Stimulated activated CD4-positive, alpha-beta T cell treated with anti-CD3 and anti-CD28 coated beads, Interleukin-4, amount 100 ng/mL, for 24 hours (primary cell): ENCODE results near the gene HSCB.
A peak's percentile ranks its signal among the peaks of the same experiment; 100 is the strongest.
"Not testable (repeated sequence)": the region's sequence is repeated elsewhere in the genome, so short reads cannot be mapped to it uniquely, and the experiment has no call there.

Source experiments
- DNase-seq: peaks from one replicate; pipeline ENCODE4 v3.0.0-alpha.2; 2020

HSCB gene

DNA sequence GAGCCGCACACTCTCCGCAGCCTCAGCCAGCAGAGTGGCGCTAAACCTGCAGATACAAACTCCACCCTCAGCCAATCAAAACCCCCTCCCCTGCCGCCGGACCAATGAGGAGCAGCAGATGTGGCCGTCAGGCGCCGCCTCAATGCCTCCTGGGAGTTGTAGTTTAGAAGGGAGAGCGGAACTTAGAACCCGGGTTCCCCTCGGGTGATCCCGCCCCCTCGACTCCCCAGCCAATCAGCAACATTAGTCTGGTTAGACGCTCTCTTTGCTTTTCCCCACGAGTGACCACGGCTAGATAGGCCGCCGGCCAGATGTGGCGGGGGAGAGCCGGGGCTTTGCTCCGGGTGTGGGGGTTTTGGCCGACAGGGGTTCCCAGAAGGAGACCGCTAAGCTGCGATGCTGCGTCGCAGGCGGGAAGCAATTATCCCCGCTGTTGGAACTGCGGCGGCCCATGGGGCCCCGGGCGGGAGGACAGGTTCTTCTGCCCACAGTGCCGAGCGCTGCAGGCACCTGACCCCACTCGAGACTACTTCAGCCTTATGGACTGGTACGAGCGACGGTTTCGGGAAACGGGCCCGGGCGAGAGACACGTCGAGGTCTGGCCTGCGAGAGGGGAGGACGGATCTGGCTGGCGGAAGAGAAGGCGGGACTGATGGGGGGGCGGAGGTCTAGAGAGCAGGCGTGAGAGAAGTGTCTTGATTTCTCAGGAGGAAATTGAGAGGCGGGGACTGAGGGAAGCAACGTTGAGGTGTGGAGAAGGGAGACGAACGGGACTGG lies at the start of gene HSCB, which contains the start of gene CHEK2:
Gene HSCB (plus strand): TSS at position 255 of the 777 bp plus-strand sequence. CDS start 57 bp downstream, at position 312.
Gene CHEK2 (minus strand): TSS at position 36 of the 777 bp plus-strand sequence. CDS start 7,099 bp downstream, outside the sequence.
- peak; percentile 98 for DNase-seq

- DNase-seq, result not testable (repeated sequence)
Observed at GRCh38 chr22:28693041-28693760, 48.6 kb upstream of the HSCB start.

DNA sequence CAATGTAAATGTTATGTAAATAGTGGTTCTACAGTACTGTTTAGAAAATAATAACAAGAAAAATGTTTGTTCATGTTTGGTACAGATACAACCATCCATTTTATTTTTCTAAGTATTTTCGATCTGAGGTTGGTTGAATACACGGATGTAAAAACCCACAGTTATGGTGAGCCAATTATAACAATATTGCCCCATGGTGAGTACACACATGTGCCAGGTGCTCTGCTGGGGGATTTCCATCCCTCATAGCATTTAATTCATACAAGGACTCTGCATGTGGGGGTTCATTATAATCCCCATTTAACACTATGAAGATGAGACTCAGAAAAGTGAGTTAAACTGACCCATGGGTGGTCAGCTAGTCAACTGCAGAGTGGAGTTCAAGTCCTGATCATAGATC lies 38.9 kb upstream of the HSCB start:
- DNase-seq, result no peak

GRCh38 chr22:28703436-28703835 lies 38.4 kb upstream of the HSCB start:
- no peak for DNase-seq

DNA sequence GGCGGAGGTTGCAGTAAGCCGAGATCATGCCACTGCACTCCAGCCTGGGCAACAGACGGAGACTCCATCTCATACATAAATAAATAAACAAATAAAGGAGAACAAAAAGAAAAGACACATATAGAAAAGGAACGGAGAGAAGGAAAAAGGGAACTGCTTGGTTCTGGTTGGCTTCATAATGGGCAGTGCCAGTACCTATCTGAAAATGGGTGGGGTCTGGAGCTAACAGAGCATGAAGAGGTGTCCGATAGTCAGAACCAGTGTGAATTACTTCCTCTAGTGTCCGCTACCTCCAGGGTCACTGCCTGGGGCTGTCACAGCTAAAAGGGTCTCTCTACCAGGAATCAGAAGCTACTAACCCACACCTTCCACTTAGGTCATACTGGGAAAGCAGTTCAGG lies 35.0 kb upstream of the HSCB start:
- no peak for DNase-seq

DNA sequence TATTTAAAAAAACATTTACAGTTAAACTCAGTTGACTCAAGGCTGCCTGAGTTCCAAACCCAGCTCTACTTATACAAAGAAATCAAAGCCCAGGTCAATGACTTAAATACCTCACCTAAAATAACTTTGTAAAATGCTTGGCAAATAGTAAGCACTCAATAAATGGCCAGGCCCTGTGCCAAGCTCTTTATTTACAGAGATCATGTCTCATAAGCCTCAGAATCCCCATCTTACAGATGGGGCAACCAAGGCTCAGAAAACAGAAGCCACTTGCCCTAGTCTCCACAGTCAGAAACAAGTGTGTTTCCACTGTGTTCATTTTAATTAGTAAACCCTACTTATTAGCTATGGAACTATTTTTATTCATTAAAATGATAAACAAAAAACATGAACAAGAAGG lies 31.7 kb upstream of the HSCB start:
- no peak for DNase-seq

- DNase-seq, result no peak
Observed at GRCh38 chr22:28710576-28711191, 31.2 kb upstream of the HSCB start.

DNA sequence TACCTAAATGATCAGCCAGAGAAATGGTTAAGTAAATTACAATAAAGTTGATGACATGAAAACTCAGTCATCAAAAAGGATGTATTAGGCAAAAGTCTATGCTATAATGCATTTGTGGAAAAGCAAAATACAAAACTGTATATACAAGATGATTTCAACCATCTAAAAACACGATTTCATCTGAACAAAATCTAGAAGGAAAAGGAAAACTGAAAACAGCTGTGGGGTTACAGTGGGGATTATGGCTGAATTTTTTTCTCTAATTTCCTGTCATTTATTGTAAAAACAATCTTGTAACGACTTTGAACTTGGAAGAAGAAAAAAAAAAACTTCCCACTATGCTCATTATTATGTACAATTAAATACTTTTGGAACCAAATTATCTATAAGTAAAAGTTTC lies 30.5 kb upstream of the HSCB start:
- no peak for DNase-seq

GRCh38 chr22:28711820-28712777 lies 29.7 kb upstream of the HSCB start:
- no peak for DNase-seq

DNA sequence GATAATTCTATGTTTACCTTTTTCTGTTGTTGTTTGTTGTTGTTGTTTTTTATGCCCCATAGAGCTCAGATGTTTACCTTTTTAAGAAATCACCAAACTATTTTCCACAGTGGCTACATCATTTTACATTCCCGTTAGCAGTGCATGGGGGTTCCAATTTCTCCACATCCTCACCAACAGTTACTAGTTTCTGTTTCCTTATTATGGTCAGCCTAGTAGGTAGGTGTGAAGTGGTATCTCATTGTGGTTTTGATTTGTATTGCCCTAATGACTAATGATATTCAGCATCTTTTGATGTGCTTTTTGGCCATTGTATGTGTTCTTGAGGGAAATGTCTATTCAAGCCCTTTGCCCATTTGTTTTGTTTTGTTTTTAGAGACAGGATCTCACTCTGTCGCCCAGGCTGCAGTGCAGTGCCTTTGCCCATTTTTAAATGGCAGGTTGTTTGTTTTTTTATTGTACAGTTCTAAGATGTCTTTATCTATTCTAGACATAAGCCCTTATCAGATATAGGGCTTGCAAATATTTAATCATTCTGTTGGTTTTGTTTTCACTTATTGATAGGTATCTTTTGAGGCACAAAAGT lies 27.7 kb upstream of the HSCB start:
- DNase-seq, result no peak

GRCh38 chr22:28715611-28716010 lies 26.2 kb upstream of the HSCB start:
- DNase-seq, result no peak

- DNase-seq, result no peak
Observed at GRCh38 chr22:28716686-28717085, 25.2 kb upstream of the HSCB start.

DNA sequence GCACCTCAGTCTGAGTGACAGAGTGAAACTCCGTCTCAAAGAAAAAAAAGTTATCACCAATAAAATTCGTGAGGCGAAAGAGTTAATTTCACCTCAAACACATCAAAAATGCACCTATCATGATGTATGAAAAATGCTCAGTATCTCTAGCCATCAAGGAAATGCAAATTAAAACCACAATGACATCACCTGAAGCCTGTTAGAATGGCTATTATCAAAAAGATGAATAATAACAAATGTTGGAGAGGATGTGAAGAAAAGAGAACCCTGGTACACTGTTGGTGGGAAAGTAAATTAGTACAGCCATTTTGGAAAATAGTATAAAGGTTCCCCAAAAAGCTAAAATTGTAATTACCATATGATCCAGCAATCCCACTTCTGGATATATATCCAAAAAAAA lies 23.8 kb upstream of the HSCB start:
- no peak for DNase-seq

- DNase-seq, result no peak
Observed at GRCh38 chr22:28728002-28728401, 13.8 kb upstream of the HSCB start.

- DNase-seq, result no peak
Observed at GRCh38 chr22:28728621-28729313, 13.1 kb upstream of the HSCB start.

DNA sequence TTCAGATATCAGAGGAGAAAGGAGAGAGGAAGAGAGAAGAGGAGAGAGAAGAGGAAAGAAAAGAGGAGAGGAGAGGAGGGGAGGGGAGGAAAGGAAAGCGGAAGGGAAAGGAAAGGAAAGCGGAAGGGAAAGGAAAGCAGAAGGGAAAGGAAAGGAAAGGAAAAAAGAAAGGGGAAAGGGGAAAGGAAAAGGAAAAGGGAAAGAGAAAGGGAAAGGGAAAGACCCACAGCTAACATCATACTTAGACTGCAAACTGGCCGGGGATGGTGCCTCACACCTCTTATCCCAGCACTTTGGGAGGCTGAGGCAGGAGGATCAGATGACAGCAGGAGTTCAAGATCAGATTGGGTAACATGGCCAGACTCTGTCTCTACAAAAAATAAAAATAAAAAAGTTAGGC lies 11.7 kb upstream of the HSCB start:
- no peak for DNase-seq

- DNase-seq, result no peak
Observed at GRCh38 chr22:28734393-28734792, 7.4 kb upstream of the HSCB start.

DNA sequence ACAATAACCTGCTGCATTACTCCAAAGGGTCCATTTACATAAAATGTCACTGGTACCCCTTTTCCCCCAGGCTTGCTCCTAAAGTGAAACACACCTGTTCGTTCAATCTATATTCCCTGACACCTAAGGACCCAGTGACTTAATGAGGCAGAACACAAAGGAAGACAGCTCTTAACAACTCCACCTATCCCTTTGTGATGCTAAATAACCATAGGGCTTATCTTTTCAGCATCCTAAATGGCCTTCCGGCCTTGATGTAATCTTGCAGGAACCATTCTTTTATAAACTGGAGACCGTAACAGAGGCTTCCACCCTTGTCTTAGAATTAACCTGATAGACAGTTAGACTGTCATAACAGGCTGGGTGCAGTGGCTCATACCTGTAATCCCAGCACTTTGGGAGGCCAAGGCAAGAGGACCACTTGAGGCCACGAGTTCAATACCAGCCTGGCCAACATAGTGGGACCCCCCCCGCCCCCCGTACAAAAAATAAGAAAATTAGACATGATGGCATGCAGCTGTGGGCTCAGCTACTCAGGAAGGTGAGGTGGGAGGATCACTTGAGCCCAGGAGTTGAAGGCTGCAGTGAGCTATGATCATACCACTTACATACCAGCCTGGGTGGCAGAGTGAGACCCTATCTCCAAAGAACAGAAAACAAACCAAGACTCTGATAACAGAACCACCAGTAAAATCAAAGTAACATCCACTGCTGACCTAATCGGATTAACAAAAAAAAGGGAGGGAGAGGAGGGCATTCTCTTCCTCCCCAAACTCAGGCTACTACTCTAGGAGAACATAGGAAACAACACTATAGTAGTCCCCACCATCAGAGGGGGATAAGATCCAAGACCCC lies 5.3 kb upstream of the HSCB start:
- DNase-seq, result no peak

DNA sequence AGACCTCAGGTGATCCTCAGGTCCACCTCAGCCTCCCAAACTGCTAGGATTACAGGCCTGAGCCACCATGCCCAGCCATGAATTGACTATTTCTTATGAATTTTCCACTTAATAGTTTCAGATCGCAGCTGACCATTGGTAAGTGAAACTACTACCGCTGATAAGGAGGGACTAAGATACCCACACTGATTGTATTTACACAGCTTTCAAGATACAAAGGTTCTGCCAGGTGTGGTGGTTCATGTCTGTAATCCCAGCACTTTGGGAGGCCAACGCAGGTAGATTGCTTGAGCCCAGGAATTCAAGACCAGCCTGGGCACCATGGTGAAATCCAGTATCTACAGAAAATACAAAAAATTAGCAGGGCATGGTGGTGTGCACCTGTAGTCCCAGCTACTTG lies 4.1 kb upstream of the HSCB start:
- no peak for DNase-seq

DNA sequence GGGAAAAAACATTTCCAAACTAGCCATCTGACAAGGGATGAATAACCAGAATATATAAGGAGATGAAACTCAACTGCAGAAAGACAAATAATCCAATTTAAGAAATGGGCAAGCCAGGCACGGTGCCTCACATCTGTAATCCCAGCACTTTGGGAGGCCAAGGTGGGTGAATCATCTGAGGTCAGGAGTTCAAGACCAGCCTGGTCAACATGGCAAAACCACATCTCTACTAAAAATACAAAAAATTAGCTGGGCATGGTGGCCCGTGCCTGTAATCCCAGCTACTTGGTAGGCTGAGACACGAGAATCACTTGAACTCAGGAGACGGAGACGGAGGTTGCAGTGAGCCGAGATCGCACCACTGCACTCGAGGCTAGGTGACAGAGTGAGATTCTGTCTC lies 3.0 kb upstream of the HSCB start:
- not testable (repeated sequence) for DNase-seq
